H9 (cell line): ENCODE data around the gene CAMTA1. TPM values are rescaled to one million over a fixed set of nuclear protein-coding genes. Genes with fewer than 3 reads are reported as not detected.

Experiments used
- DNase-seq: peaks from one replicate; pipeline ENCODE4 v3.0.0-alpha.2; 2017
- H2AFZ ChIP-seq: one replicate; pipeline ENCODE4 v1.6.1; 2013; ENCODE audit warnings: mild to moderate bottlenecking, low read length, control low read depth, moderate library complexity
- H2AK5ac ChIP-seq: 2 replicates; pipeline ENCODE4 v1.6.1; 2013; ENCODE audit warnings: low read length, control low read depth, mixed read lengths; ENCODE audit not compliant: insufficient read length
- H2BK120ac ChIP-seq: one replicate; pipeline ENCODE4 v1.6.1; 2013; ENCODE audit warnings: low read depth, mild to moderate bottlenecking, low read length, control low read depth, inconsistent platforms; ENCODE audit not compliant: poor library complexity, severe bottlenecking
- H2BK12ac ChIP-seq: 2 replicates; pipeline ENCODE4 v1.6.1; 2013; ENCODE audit warnings: low read length, control low read depth, mixed read lengths, low read depth; ENCODE audit not compliant: insufficient read length
- H2BK15ac ChIP-seq: 2 replicates; pipeline ENCODE4 v1.6.1; 2013; ENCODE audit warnings: low read depth, low read length, control low read depth
- H2BK20ac ChIP-seq: one replicate; pipeline ENCODE4 v1.6.1; 2013; ENCODE audit warnings: low read depth, mild to moderate bottlenecking, low read length, control low read depth, inconsistent platforms; ENCODE audit not compliant: poor library complexity, severe bottlenecking
- H2BK5ac ChIP-seq: 2 replicates; pipeline ENCODE4 v1.6.1; 2013; ENCODE audit warnings: low read length, control low read depth, mixed read lengths; ENCODE audit not compliant: insufficient read length
- H3K14ac ChIP-seq: 2 replicates; pipeline ENCODE4 v1.6.1; 2013; ENCODE audit warnings: low read length, control low read depth; ENCODE audit not compliant: insufficient read depth
- H3K18ac ChIP-seq: 2 replicates; pipeline ENCODE4 v1.6.1; 2013; ENCODE audit warnings: low read depth, mild to moderate bottlenecking, mixed read lengths, low read length, control low read depth; ENCODE audit not compliant: insufficient read length
- H3K23ac ChIP-seq: 2 replicates; pipeline ENCODE4 v1.6.1; 2013; ENCODE audit warnings: low read length, control low read depth, mixed read lengths, low read depth; ENCODE audit not compliant: insufficient read length
- H3K23me2 ChIP-seq: 2 replicates; pipeline ENCODE4 v1.6.1; 2013; ENCODE audit warnings: low read depth, mild to moderate bottlenecking, mixed read lengths, low read length, control low read depth; ENCODE audit not compliant: insufficient read length, poor library complexity, severe bottlenecking
- H3K27ac ChIP-seq: 2 replicates; pipeline ENCODE4 v1.5.1; 2013; ENCODE audit warnings: low read length, control low read depth, mixed read lengths, low read depth; ENCODE audit not compliant: insufficient read length
- H3K27me3 ChIP-seq: 2 replicates; pipeline ENCODE4 v1.6.1; 2013; ENCODE audit warnings: low read length, control low read depth, inconsistent platforms; ENCODE audit not compliant: insufficient read depth
- H3K4ac ChIP-seq: 2 replicates; pipeline ENCODE4 v1.6.1; 2013; ENCODE audit warnings: low read depth, mild to moderate bottlenecking, control low read depth, inconsistent platforms, low read length, moderate library complexity
- H3K4me1 ChIP-seq: 2 replicates; pipeline ENCODE4 v1.6.1; 2013; ENCODE audit warnings: low read length, control low read depth, inconsistent platforms; ENCODE audit not compliant: insufficient read depth
- H3K4me2 ChIP-seq: 2 replicates; pipeline ENCODE4 v1.6.1; 2013; ENCODE audit warnings: low read length, control low read depth, mixed read lengths; ENCODE audit not compliant: insufficient read length, insufficient read depth
- H3K56ac ChIP-seq: 2 replicates; pipeline ENCODE4 v1.6.1; 2013; ENCODE audit warnings: low read depth, mild to moderate bottlenecking, mixed read lengths, low read length, control low read depth; ENCODE audit not compliant: insufficient read length
- H3K79me1 ChIP-seq: 2 replicates; pipeline ENCODE4 v1.6.1; 2013; ENCODE audit warnings: low read depth, mild to moderate bottlenecking, moderate library complexity, low read length, control low read depth, inconsistent platforms; ENCODE audit not compliant: insufficient read depth, poor library complexity, severe bottlenecking
- H3K79me2 ChIP-seq: 2 replicates; pipeline ENCODE4 v1.6.1; 2013; ENCODE audit warnings: low read length, control low read depth, inconsistent platforms; ENCODE audit not compliant: insufficient read depth
- H3K9ac ChIP-seq: 2 replicates; pipeline ENCODE4 v1.6.1; 2013; ENCODE audit warnings: low read length, control low read depth, mixed read lengths; ENCODE audit not compliant: insufficient read length; ENCODE audit errors: extremely low read depth
- H3K9me3 ChIP-seq: one replicate; pipeline ENCODE4 v1.6.1; 2013; ENCODE audit warnings: low read depth, low read length, inconsistent platforms; ENCODE audit not compliant: control insufficient read depth
- H3T11ph ChIP-seq: one replicate; pipeline ENCODE4 v1.6.1; 2013; ENCODE audit warnings: mild to moderate bottlenecking, low read length, control low read depth, inconsistent platforms
- H4K20me1 ChIP-seq: one replicate; pipeline ENCODE4 v1.6.1; 2013; ENCODE audit not compliant: control insufficient read depth, insufficient read length, insufficient read depth
- H4K5ac ChIP-seq: 2 replicates; pipeline ENCODE4 v1.6.1; 2013; ENCODE audit warnings: low read depth, mild to moderate bottlenecking, mixed read lengths, low read length, control low read depth; ENCODE audit not compliant: insufficient read length
- H4K8ac ChIP-seq: replicated peaks from 2 replicates; pipeline ENCODE4 v1.6.1; 2013; ENCODE audit warnings: low read length, control low read depth, mixed read lengths, low read depth; ENCODE audit not compliant: insufficient read length
- H4K91ac ChIP-seq: 2 replicates; pipeline ENCODE4 v1.6.1; 2013; ENCODE audit warnings: low read depth, mild to moderate bottlenecking, moderate library complexity, mixed read lengths, low read length, control low read depth; ENCODE audit not compliant: insufficient read length
- H3K27ac Mint-ChIP-seq, 3 experiments: 2 replicates in 2 of 3; 3 replicates in 1 of 3; pipeline ENCODE4 v1.8.0; 2020 to 2021; ENCODE audit warnings: mixed read lengths in 3 of 3, mild to moderate bottlenecking in 1 of 3, moderate library complexity in 1 of 3
- H3K27me3 Mint-ChIP-seq: 2 replicates; pipeline ENCODE4 v1.8.0; 2021; ENCODE audit warnings: low read depth, mild to moderate bottlenecking, moderate library complexity, mixed read lengths
- H3K36me3 Mint-ChIP-seq, 3 experiments: 2 replicates in 2 of 3; 3 replicates in 1 of 3; pipeline ENCODE4 v1.8.0; 2020 to 2021; ENCODE audit warnings: low read depth in 3 of 3, mixed read lengths in 3 of 3; ENCODE audit not compliant: insufficient read depth in 1 of 3
- H3K4me1 Mint-ChIP-seq, 2 experiments: 2 replicates each; pipeline ENCODE4 v1.8.0; 2020; ENCODE audit warnings: mixed read lengths in 2 of 2
- H3K4me3 Mint-ChIP-seq, 2 experiments: 2 replicates in 1 of 2; 3 replicates in 1 of 2; pipeline ENCODE4 v1.8.0; 2020 to 2021; ENCODE audit warnings: mild to moderate bottlenecking in 2 of 2, mixed read lengths in 2 of 2, moderate library complexity in 1 of 2
- H3K9me3 Mint-ChIP-seq, 2 experiments: 2 replicates in 1 of 2; 3 replicates in 1 of 2; pipeline ENCODE4 v1.8.0; 2020; ENCODE audit warnings: mild to moderate bottlenecking in 2 of 2, mixed read lengths in 2 of 2, moderate library complexity in 1 of 2
- CTCF ChIP-seq: fragments of 200-600 bp; sonication (generic); conservative IDR thresholded peaks from 3 replicates; pipeline ENCODE4 v1.8.0; 2021; ENCODE audit warnings: antibody characterized with exemption, mild to moderate bottlenecking
- WGBS: extraction: QIAGEN DNeasy Blood & Tissue Kit; methylation state at CpG from one replicate; pipeline ENCODE4 v1.1.7; 2013; ENCODE audit warnings: missing lambda C conversion rate, low lambda C conversion rate, mixed read lengths; ENCODE audit not compliant: insufficient read length; ENCODE audit errors: extremely low coverage; 5-methylcytosine and 5-hydroxymethylcytosine counted together
- total RNA-seq: library from RNA; stranded (reverse); gene quantifications from 2 replicates; pipeline ENCODE4 v1.2.1, GENCODE V29; 2021

Gene CAMTA1
- total RNA-seq, 1 experiment from 2014 or later, result 115 TPM

DNA sequence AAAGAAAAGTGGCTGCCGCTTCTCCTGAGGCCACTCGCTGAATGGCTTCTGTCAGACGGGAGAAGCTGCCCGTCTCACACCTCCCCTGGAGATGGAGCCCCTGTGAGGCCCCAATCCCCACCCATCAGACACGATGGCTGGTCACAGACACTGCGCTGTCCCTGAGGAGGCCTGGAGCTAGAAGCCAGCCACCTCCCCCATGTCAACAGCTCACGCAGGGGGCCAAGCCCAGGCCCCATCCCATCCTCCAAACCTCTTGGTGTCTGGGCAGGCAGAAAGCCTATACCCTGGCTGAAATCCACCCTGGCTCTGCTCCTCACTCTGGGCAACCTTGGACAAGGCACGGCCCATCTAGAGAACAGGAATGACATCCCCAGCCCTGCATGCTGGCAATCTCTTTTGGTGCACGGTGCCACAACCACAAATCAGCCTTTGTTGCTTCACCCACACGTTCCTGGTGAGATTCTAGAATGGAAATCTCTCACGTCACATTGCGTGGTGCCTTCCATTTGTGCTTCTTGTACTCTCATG lies 711.9 kb downstream of the CAMTA1 start:
- Histone ChIP-seq H2BK20ac (no peak overlapping the region), H3K27me3 (no peaks in the 10 kb centered on the region), H3K14ac (no peak overlapping the region), H2AFZ (no peak overlapping the region), H4K91ac (no peak overlapping the region), H4K8ac (no peak overlapping the region), H3K79me1 (no peaks in the 10 kb centered on the region), H3K56ac (no peak overlapping the region), H3K18ac (no peak overlapping the region), H3K79me2 (no peaks in the 10 kb centered on the region), H3T11ph (no peak overlapping the region), H3K27ac (no peak overlapping the region), H3K9ac (no peak overlapping the region), H3K23me2 (no peaks in the 10 kb centered on the region), H3K9me3 (no peaks in the 10 kb centered on the region), H3K23ac (no peak overlapping the region), H3K4me1 (no peaks in the 10 kb centered on the region; the same call in 1 of the 2 replicates), H2BK5ac (no peak overlapping the region), H2AK5ac (no peak overlapping the region), H2BK12ac (no peak overlapping the region), H4K20me1 (no peaks in the 10 kb centered on the region), H4K5ac (no peak overlapping the region), H3K4ac (no peak overlapping the region), H2BK120ac (no peak overlapping the region), H2BK15ac (no peak overlapping the region), H3K4me2 (no peak overlapping the region)
- no CpG with 5 or more reads among the region's 12 CpGs for WGBS
- peaks cover 7 to 10% of the 10 kb centered on the region in 2 experiments; a peak in 2 of 5 replicates for H3K9me3 Mint-ChIP-seq
- TF ChIP-seq CTCF, result no peak
- no peak for DNase-seq
- no peak overlapping the region for H3K4me3 Mint-ChIP-seq
- no peaks in the 10 kb centered on the region; a peak in 1 of 7 replicates for H3K36me3 Mint-ChIP-seq
- H3K4me1 Mint-ChIP-seq, result peaks cover 6 to 15% of the 10 kb centered on the region in 2 experiments
- no peak overlapping the region for H3K27ac Mint-ChIP-seq
- no peaks in the 10 kb centered on the region for H3K27me3 Mint-ChIP-seq
